GM23338 (cell line): ENCODE data around the gene RGS19. TPM values are rescaled to one million over a fixed set of nuclear protein-coding genes. Genes with fewer than 3 reads are reported as not detected.

ENCODE experiments used
- ATAC-seq: fragments of 200-7000 bp; cut with Tn5 transposase; 3 replicates; pipeline ENCODE4 v1.9.1; 2020
- DNase-seq: peaks from one replicate; pipeline ENCODE4 v3.0.0-alpha.2; 2015; ENCODE audit warnings: low spot score
- H2AFZ ChIP-seq: fragments of 200-600 bp; sonication (generic); 2 replicates; pipeline ENCODE4 v1.8.0; 2016; ENCODE audit warnings: antibody characterized with exemption, mild to moderate bottlenecking, moderate library complexity
- H3F3A ChIP-seq: fragments of 200-600 bp; sonication (generic); replicated peaks from 2 replicates; pipeline ENCODE4 v1.8.0; 2017; ENCODE audit warnings: antibody characterized with exemption, mixed run types, low read depth
- H3K27ac ChIP-seq: fragments of 200-600 bp; sonication (generic); 2 replicates; pipeline ENCODE4 v1.6.1; 2016; ENCODE audit warnings: low read depth
- H3K27me3 ChIP-seq: fragments of 200-600 bp; sonication (generic); 2 replicates; pipeline ENCODE4 v1.8.0; 2016; ENCODE audit warnings: mild to moderate bottlenecking, mixed run types, moderate library complexity; ENCODE audit not compliant: insufficient read depth
- H3K36me3 ChIP-seq: fragments of 200-600 bp; sonication (generic); 2 replicates; pipeline ENCODE4 v1.8.0; 2016; ENCODE audit warnings: mild to moderate bottlenecking; ENCODE audit not compliant: insufficient read depth
- H3K4me1 ChIP-seq: fragments of 200-600 bp; sonication (generic); 2 replicates; pipeline ENCODE4 v1.8.0; 2016; ENCODE audit warnings: mild to moderate bottlenecking, moderate library complexity; ENCODE audit not compliant: insufficient read depth
- H3K4me2 ChIP-seq: fragments of 200-600 bp; sonication (generic); 2 replicates; pipeline ENCODE4 v1.7.1; 2017; ENCODE audit warnings: mixed run types
- H3K4me3 ChIP-seq: fragments of 200-600 bp; sonication (generic); 2 replicates; pipeline ENCODE4 v1.6.1; 2016; ENCODE audit warnings: mixed run types
- H3K79me2 ChIP-seq: fragments of 200-600 bp; sonication (generic); replicated peaks from 2 replicates; pipeline ENCODE4 v1.8.0; 2017; ENCODE audit warnings: mild to moderate bottlenecking; ENCODE audit not compliant: insufficient read depth
- H3K9me2 ChIP-seq: fragments of 200-600 bp; sonication (generic); 2 replicates; pipeline ENCODE4 v1.8.0; 2017; ENCODE audit not compliant: insufficient read depth
- H4K20me1 ChIP-seq: fragments of 200-600 bp; sonication (generic); replicated peaks from 2 replicates; pipeline ENCODE4 v1.8.0; 2017; ENCODE audit warnings: mild to moderate bottlenecking; ENCODE audit not compliant: insufficient read depth
- H3K27ac Mint-ChIP-seq: 2 replicates; pipeline ENCODE4 v1.8.0; 2020; ENCODE audit warnings: inconsistent platforms, mild to moderate bottlenecking, moderate library complexity, mixed read lengths
- H3K27me3 Mint-ChIP-seq: 3 replicates; pipeline ENCODE4 v1.8.0; 2022; ENCODE audit warnings: low read depth, mild to moderate bottlenecking, moderate library complexity, mixed read lengths, inconsistent platforms; ENCODE audit not compliant: insufficient read depth, poor library complexity
- H3K36me3 Mint-ChIP-seq: 3 replicates; pipeline ENCODE4 v1.8.0; 2021; ENCODE audit warnings: low read depth, mild to moderate bottlenecking, inconsistent platforms, moderate library complexity, mixed read lengths
- H3K4me1 Mint-ChIP-seq: 3 replicates; pipeline ENCODE4 v1.8.0; 2020; ENCODE audit warnings: mild to moderate bottlenecking, inconsistent platforms, mixed read lengths
- H3K4me3 Mint-ChIP-seq: 3 replicates; pipeline ENCODE4 v1.8.0; 2021; ENCODE audit warnings: moderate library complexity, mild to moderate bottlenecking, inconsistent platforms, mixed read lengths
- H3K9me3 Mint-ChIP-seq: 3 replicates; pipeline ENCODE4 v1.8.0; 2020; ENCODE audit warnings: moderate library complexity, mild to moderate bottlenecking, inconsistent platforms, mixed read lengths
- CREB1 ChIP-seq: fragments of 250-450 bp; sonication (Bioruptor Pico); IDR thresholded peaks from 2 replicates; pipeline ENCODE4 v1.5.0; 2020; ENCODE audit warnings: low read depth, mild to moderate bottlenecking, moderate library complexity
- CTCF ChIP-seq, 2 experiments: fragments of 200-600 bp in 1 of 2; sonication (generic) in 1 of 2; conservative IDR thresholded peaks; 2 replicates each; pipeline versions ENCODE4 v1.5.1 to v1.6.1; 2016 to 2017; ENCODE audit warnings: antibody characterized with exemption in 2 of 2, low read depth in 2 of 2, mild to moderate bottlenecking in 2 of 2, moderate library complexity in 1 of 2
- EZH2 ChIP-seq: fragments of 200-600 bp; sonication (generic); IDR thresholded peaks from one replicate; pipeline ENCODE4 v1.8.0; 2017; ENCODE audit warnings: antibody characterized with exemption, mild to moderate bottlenecking, low read depth; ENCODE audit not compliant: unreplicated experiment
- EZH2phosphoT487 ChIP-seq: fragments of 200-600 bp; sonication (generic); IDR thresholded peaks from one replicate; pipeline ENCODE4 v1.8.1; 2018; ENCODE audit warnings: antibody characterized with exemption; ENCODE audit not compliant: unreplicated experiment
- JUNB ChIP-seq: IDR thresholded peaks from one replicate; pipeline ENCODE4 v1.6.1; 2016; ENCODE audit warnings: antibody characterized with exemption; ENCODE audit not compliant: unreplicated experiment
- NANOG ChIP-seq: IDR thresholded peaks from 2 replicates; pipeline ENCODE4 v1.6.1; 2016; ENCODE audit warnings: antibody characterized with exemption, borderline replicate concordance
- POLR2AphosphoS5 ChIP-seq: IDR thresholded peaks from 2 replicates; pipeline ENCODE4 v1.6.1; 2016; ENCODE audit warnings: antibody characterized with exemption, low read depth
- STAT1 ChIP-seq: IDR thresholded peaks from one replicate; pipeline ENCODE4 v1.6.1; 2016; ENCODE audit warnings: antibody characterized with exemption; ENCODE audit not compliant: unreplicated experiment
- ZNF114 ChIP-seq: fragments of 250-450 bp; sonication (Bioruptor Pico); IDR thresholded peaks from 2 replicates; pipeline ENCODE4 v1.5.0; 2020; ENCODE audit warnings: mild to moderate bottlenecking, moderate library complexity
- ZNF331 ChIP-seq: fragments of 250-450 bp; sonication (Bioruptor Pico); IDR thresholded peaks from 2 replicates; pipeline ENCODE4 v1.5.0; 2020; ENCODE audit warnings: low read depth, mild to moderate bottlenecking, moderate library complexity
- polyA plus RNA-seq: library from polyadenylated mRNA; unstranded; fragments of >200 nt; fragmentation: Nextera tagmentation; extraction: Ambion mirVana; gene quantifications from 2 replicates; pipeline ENCODE4 v1.2.1, GENCODE V29; 2016
- total RNA-seq: library from RNA; depleted of rRNA; stranded (reverse); fragments of >200 nt; shearing (Covaris generic); gene quantifications from 2 replicates; pipeline ENCODE4 v1.2.3, GENCODE V29; 2014
- TF ChIP-seq, protein P1 (sequence below): IDR thresholded peaks from one replicate; pipeline ENCODE4 v1.6.1; 2018; ENCODE audit warnings: antibody characterized with exemption; ENCODE audit not compliant: unreplicated experiment

Gene RGS19
- total and polyA plus RNA-seq, 2 experiments from 2014 or later: 13.1 to 19.7 TPM

DNA sequence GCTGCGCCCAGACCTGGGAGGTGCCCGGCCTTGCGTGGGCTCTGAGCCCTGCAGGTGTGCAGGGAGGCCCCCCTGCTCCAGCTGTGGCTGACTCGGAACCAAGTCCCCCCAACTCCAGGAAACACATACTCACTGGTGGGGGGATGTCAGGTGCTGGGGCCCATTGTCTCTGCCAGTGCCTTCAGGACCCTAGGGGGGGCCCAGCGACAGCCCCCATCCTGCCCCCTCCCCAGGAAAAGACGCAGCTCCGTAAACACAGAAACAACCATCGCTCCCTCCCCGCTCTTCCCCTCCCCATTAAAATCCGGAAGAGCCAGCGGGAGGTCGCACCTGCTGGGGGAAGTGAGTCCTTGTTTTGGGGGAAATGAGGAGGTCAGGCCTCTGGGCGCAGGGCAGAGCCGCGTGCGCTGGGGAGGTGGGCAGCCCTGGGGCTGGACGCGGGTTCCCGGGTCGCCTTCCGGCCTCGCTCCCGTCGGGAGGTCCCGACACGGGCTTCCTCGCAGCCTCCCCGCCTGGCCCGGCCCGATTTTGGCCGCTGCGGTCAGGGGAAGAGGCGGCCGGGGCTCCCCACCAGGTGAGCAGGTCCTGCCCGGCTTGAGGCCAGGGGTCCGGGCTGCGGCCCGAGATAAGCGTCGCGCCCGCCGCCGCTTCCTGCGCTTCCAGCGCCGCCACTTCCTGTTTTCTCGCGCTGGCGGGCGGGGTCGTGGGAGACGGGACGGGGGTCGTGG is 37.1 kb downstream of the RGS19 start:
- Mint-ChIP-seq H3K9me3 (no peaks in the 10 kb centered on the region), H3K27ac (no peak overlapping the region), H3K4me1 (peaks cover 26% of the 10 kb centered on the region), H3K4me3 (peak overlapping the region; percentile 64), H3K27me3 (peaks cover 77% of the 10 kb centered on the region), H3K36me3 (no peaks in the 10 kb centered on the region; the same call in 2 of the 3 replicates)
- H3K4me1 ChIP-seq: peaks cover 30% of the 10 kb centered on the region
- DNase-seq: peak; percentile 57
- H3K9me2 ChIP-seq: no peaks in the 10 kb centered on the region
- no peak overlapping the region for H3K27ac ChIP-seq
- peak overlapping the region; percentile 63 for H3K4me3 ChIP-seq
- H3K36me3 ChIP-seq: no peaks in the 10 kb centered on the region
- ATAC-seq: no peak
- H4K20me1 ChIP-seq: no peaks in the 10 kb centered on the region
- no peaks in the 10 kb centered on the region for H3K79me2 ChIP-seq
- no peak for TF ChIP-seq ZNF114 (CRISPR knock-in tag)
- TF ChIP-seq EZH2phosphoT487: no peak
- peak; percentile 79 for TF ChIP-seq EZH2
- no peak for TF ChIP-seq CREB1 (CRISPR knock-in tag)
- no peak for TF ChIP-seq CTCF (conservative IDR thresholded peaks at IDR 0.05; ENCODE audit: low read depth in 2 of 2)
- TF ChIP-seq, protein P1, sequence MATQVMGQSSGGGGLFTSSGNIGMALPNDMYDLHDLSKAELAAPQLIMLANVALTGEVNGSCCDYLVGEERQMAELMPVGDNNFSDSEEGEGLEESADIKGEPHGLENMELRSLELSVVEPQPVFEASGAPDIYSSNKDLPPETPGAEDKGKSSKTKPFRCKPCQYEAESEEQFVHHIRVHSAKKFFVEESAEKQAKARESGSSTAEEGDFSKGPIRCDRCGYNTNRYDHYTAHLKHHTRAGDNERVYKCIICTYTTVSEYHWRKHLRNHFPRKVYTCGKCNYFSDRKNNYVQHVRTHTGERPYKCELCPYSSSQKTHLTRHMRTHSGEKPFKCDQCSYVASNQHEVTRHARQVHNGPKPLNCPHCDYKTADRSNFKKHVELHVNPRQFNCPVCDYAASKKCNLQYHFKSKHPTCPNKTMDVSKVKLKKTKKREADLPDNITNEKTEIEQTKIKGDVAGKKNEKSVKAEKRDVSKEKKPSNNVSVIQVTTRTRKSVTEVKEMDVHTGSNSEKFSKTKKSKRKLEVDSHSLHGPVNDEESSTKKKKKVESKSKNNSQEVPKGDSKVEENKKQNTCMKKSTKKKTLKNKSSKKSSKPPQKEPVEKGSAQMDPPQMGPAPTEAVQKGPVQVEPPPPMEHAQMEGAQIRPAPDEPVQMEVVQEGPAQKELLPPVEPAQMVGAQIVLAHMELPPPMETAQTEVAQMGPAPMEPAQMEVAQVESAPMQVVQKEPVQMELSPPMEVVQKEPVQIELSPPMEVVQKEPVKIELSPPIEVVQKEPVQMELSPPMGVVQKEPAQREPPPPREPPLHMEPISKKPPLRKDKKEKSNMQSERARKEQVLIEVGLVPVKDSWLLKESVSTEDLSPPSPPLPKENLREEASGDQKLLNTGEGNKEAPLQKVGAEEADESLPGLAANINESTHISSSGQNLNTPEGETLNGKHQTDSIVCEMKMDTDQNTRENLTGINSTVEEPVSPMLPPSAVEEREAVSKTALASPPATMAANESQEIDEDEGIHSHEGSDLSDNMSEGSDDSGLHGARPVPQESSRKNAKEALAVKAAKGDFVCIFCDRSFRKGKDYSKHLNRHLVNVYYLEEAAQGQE: no peak
- peak overlapping the region; percentile 88 for H3K4me2 ChIP-seq
- peaks cover 8% of the 10 kb centered on the region; the same call in 1 of the 2 replicates for H3F3A ChIP-seq
- H3K27me3 ChIP-seq: peaks cover 95% of the 10 kb centered on the region
- H2AFZ ChIP-seq: peak overlapping the region; percentile 23; the same call in 1 of the 2 replicates

- H2AFZ ChIP-seq: no peak overlapping the region
- H3K4me3 ChIP-seq: peak overlapping the region; percentile 63
- peaks cover 30% of the 10 kb centered on the region for H3K4me1 Mint-ChIP-seq
- H4K20me1 ChIP-seq: no peaks in the 10 kb centered on the region
- peaks cover 72% of the 10 kb centered on the region for H3K27me3 Mint-ChIP-seq
- no peaks in the 10 kb centered on the region for H3K9me3 Mint-ChIP-seq
- ATAC-seq (no peak), DNase-seq (peak; percentile 29)
- no peaks in the 10 kb centered on the region for H3K36me3 ChIP-seq
- no peaks in the 10 kb centered on the region for H3K9me2 ChIP-seq
- H3K4me1 ChIP-seq: peaks cover 35% of the 10 kb centered on the region
- no peaks in the 10 kb centered on the region for H3K79me2 ChIP-seq
- H3K27ac Mint-ChIP-seq: no peak overlapping the region
- H3K27ac ChIP-seq: no peak overlapping the region
- peaks cover 91% of the 10 kb centered on the region for H3K27me3 ChIP-seq
- peaks cover 10% of the 10 kb centered on the region; the same call in 1 of the 2 replicates for H3F3A ChIP-seq
- H3K36me3 Mint-ChIP-seq: no peaks in the 10 kb centered on the region; the same call in 2 of the 3 replicates
- peak overlapping the region; percentile 64 for H3K4me3 Mint-ChIP-seq
- H3K4me2 ChIP-seq: peak overlapping the region; percentile 88
- TF ChIP-seq POLR2AphosphoS5 (no peak), ZNF114 (CRISPR knock-in tag) (no peak), CTCF (conservative IDR thresholded peaks at IDR 0.05; ENCODE audit: low read depth in 2 of 2) (no peak), ZNF331 (CRISPR knock-in tag) (no peak), EZH2 (no peak), NANOG (no peak), STAT1 (no peak), JUNB (no peak), CREB1 (CRISPR knock-in tag) (no peak), EZH2phosphoT487 (no peak)
- TF ChIP-seq, protein P1: no peak
Measured at GRCh38 chr20:64041781-64042053, 37.6 kb downstream of the RGS19 start.
